ENCODE results near the gene UBFD1.

DNA sequence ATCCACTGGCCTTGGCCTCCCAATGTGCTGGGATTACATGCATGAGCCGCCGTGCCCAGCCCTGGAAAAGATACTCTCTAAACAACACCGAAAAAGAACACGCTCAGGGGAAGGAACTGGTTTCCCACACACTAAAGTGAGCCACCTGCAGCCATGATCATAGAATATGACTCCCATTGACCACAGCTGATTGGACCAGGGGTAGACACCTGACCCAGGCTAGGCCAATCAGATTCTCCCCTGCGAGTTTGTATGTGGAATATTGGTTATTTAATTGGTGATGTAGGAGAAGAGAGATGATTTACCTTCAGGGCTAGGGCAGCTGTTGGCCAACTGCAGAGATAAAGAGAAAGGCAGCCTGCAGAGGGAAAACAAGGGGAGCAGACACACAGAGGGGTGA, 38.2 kb upstream of the UBFD1 start:
- TF ChIP-seq, protein P1, sequence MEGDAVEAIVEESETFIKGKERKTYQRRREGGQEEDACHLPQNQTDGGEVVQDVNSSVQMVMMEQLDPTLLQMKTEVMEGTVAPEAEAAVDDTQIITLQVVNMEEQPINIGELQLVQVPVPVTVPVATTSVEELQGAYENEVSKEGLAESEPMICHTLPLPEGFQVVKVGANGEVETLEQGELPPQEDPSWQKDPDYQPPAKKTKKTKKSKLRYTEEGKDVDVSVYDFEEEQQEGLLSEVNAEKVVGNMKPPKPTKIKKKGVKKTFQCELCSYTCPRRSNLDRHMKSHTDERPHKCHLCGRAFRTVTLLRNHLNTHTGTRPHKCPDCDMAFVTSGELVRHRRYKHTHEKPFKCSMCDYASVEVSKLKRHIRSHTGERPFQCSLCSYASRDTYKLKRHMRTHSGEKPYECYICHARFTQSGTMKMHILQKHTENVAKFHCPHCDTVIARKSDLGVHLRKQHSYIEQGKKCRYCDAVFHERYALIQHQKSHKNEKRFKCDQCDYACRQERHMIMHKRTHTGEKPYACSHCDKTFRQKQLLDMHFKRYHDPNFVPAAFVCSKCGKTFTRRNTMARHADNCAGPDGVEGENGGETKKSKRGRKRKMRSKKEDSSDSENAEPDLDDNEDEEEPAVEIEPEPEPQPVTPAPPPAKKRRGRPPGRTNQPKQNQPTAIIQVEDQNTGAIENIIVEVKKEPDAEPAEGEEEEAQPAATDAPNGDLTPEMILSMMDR (IDR thresholded peaks at IDR 0.05) = no peak
- no peak for TF ChIP-seq POLR2A (IDR thresholded peaks at IDR 0.05)
